Ishikawa (cell line): ENCODE results near the gene CD207.

Experiments used
- CEBPB ChIP-seq: IDR thresholded peaks from 2 replicates; pipeline ENCODE4 v1.6.1; 2012
- CREB1 ChIP-seq: IDR thresholded peaks from 2 replicates; pipeline ENCODE4 v1.6.1; 2012; ENCODE audit warnings: low read depth
- EP300 ChIP-seq: IDR thresholded peaks from 2 replicates; pipeline ENCODE4 v1.6.1; 2012; ENCODE audit warnings: borderline replicate concordance
- FOXM1 ChIP-seq: IDR thresholded peaks from 2 replicates; pipeline ENCODE4 v1.6.1; 2012; ENCODE audit warnings: low read depth, borderline replicate concordance
- MAX ChIP-seq: IDR thresholded peaks from 2 replicates; pipeline ENCODE4 v1.6.1; 2012
- NFIC ChIP-seq: IDR thresholded peaks from 2 replicates; pipeline ENCODE4 v1.6.1; 2012
- RAD21 ChIP-seq: IDR thresholded peaks from 2 replicates; pipeline ENCODE4 v1.6.1; 2012; ENCODE audit warnings: low read depth
- TAF1 ChIP-seq: IDR thresholded peaks from 2 replicates; pipeline ENCODE4 v1.6.1; 2012; ENCODE audit warnings: low read depth, mild to moderate bottlenecking
- TCF12 ChIP-seq: IDR thresholded peaks from 2 replicates; pipeline ENCODE4 v1.6.1; 2012; ENCODE audit warnings: low read depth
- TEAD4 ChIP-seq: IDR thresholded peaks from 2 replicates; pipeline ENCODE4 v1.6.1; 2012
- YY1 ChIP-seq: IDR thresholded peaks from 2 replicates; pipeline ENCODE4 v1.6.1; 2012; ENCODE audit warnings: low read depth
- ZBTB7A ChIP-seq: IDR thresholded peaks from 2 replicates; pipeline ENCODE4 v1.6.1; 2012; ENCODE audit warnings: low read depth
- TF ChIP-seq, protein P1 (sequence below): IDR thresholded peaks from 2 replicates; pipeline ENCODE4 v1.6.1; 2012; ENCODE audit warnings: low read depth, mild to moderate bottlenecking

GRCh38 chr2:70797506-70797905 is 38.1 kb downstream of the CD207 start:
- TF ChIP-seq MAX, result no peak
- TF ChIP-seq EP300, result no peak
- TF ChIP-seq TEAD4, result no peak
- no peak for TF ChIP-seq RAD21
- no peak for TF ChIP-seq CEBPB
- no peak for TF ChIP-seq CREB1
- TF ChIP-seq NFIC, result no peak
- TF ChIP-seq TAF1, result no peak
- TF ChIP-seq, protein P1, sequence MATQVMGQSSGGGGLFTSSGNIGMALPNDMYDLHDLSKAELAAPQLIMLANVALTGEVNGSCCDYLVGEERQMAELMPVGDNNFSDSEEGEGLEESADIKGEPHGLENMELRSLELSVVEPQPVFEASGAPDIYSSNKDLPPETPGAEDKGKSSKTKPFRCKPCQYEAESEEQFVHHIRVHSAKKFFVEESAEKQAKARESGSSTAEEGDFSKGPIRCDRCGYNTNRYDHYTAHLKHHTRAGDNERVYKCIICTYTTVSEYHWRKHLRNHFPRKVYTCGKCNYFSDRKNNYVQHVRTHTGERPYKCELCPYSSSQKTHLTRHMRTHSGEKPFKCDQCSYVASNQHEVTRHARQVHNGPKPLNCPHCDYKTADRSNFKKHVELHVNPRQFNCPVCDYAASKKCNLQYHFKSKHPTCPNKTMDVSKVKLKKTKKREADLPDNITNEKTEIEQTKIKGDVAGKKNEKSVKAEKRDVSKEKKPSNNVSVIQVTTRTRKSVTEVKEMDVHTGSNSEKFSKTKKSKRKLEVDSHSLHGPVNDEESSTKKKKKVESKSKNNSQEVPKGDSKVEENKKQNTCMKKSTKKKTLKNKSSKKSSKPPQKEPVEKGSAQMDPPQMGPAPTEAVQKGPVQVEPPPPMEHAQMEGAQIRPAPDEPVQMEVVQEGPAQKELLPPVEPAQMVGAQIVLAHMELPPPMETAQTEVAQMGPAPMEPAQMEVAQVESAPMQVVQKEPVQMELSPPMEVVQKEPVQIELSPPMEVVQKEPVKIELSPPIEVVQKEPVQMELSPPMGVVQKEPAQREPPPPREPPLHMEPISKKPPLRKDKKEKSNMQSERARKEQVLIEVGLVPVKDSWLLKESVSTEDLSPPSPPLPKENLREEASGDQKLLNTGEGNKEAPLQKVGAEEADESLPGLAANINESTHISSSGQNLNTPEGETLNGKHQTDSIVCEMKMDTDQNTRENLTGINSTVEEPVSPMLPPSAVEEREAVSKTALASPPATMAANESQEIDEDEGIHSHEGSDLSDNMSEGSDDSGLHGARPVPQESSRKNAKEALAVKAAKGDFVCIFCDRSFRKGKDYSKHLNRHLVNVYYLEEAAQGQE, result no peak
- no peak for TF ChIP-seq YY1
- no peak for TF ChIP-seq ZBTB7A
- no peak for TF ChIP-seq TCF12
- TF ChIP-seq FOXM1, result no peak
